Small intestine (tissue), 7 donors: ENCODE data around the gene LRMDA. TPM values are rescaled to one million over a fixed set of nuclear protein-coding genes. Genes with fewer than 3 reads are reported as not detected.

Experiments
- DNase-seq, 2 donors: peaks; one replicate each; pipeline versions ENCODE4 v3.0.0 to v3.0.0-alpha.2; 2013
- FAIRE-seq: peaks from 2 replicates; lab custom pipeline; 2012; peaks lifted over from hg19 to GRCh38; lab: Jason Lieb, UNC
- H3K27ac ChIP-seq, 3 donors: one replicate each; pipeline ENCODE4 v1.5.1; 2013; ENCODE audit warnings: low read length in 2 of 3, mild to moderate bottlenecking in 2 of 3, control low read depth in 1 of 3, inconsistent platforms in 1 of 3, low read depth in 1 of 3, moderate library complexity in 1 of 3
- H3K27me3 ChIP-seq, 3 donors: one replicate each; pipeline ENCODE4 v1.6.1; 2013; ENCODE audit warnings: low read length in 3 of 3, inconsistent platforms in 1 of 3; ENCODE audit not compliant: control insufficient read depth in 3 of 3, insufficient read depth in 3 of 3
- H3K36me3 ChIP-seq, 3 donors: one replicate each; pipeline ENCODE4 v1.6.1; 2013; ENCODE audit warnings: low read length in 3 of 3, inconsistent platforms in 1 of 3, low read depth in 1 of 3, mild to moderate bottlenecking in 1 of 3, moderate library complexity in 1 of 3; ENCODE audit not compliant: control insufficient read depth in 3 of 3, insufficient read depth in 2 of 3
- H3K4me1 ChIP-seq, 3 donors: one replicate each; pipeline ENCODE4 v1.6.1; 2013; ENCODE audit warnings: low read length in 2 of 3, inconsistent platforms in 1 of 3, low read depth in 1 of 3, mild to moderate bottlenecking in 1 of 3, moderate library complexity in 1 of 3; ENCODE audit not compliant: control insufficient read depth in 3 of 3, insufficient read depth in 2 of 3
- H3K4me3 ChIP-seq, 3 donors: one replicate each; pipeline ENCODE4 v1.5.1; 2013; ENCODE audit warnings: low read length in 3 of 3, control low read depth in 1 of 3, inconsistent platforms in 1 of 3, low read depth in 1 of 3, mild to moderate bottlenecking in 1 of 3, moderate library complexity in 1 of 3
- H3K9me3 ChIP-seq, 2 donors: one replicate each; pipeline ENCODE4 v1.6.1; 2013; ENCODE audit warnings: low read depth in 1 of 2, low read length in 1 of 2; ENCODE audit not compliant: control insufficient read depth in 2 of 2, insufficient read depth in 1 of 2
- WGBS, 3 donors: extraction: QIAGEN DNeasy Blood & Tissue Kit; methylation state at CpG; one replicate each; pipeline ENCODE4 v1.1.7; 2013; 5-methylcytosine and 5-hydroxymethylcytosine counted together
- polyA plus RNA-seq, 4 donors: library from polyadenylated mRNA; stranded (reverse) in 3 of 4; unstranded in 1 of 4; fragments of 200-250 nt in 3 of 4; fragments of 120-200 nt in 1 of 4; gene quantifications; one replicate each; pipeline versions ENCODE4 v1.2.1 to v1.2.3, GENCODE V29; 2013
- donor health status: healthy with polysubstance abuse.
- donor health status: control.
- donor health status: control.
- donor health status: Bipolar disorder and iron deficiency.
- donor health status: healthy.

LRMDA gene
- polyA plus RNA-seq, 4 donors: 5.6 to 16.2 (median 6.0) TPM; not detected in 1

GRCh38 chr10:75736151-75736640 is 304.8 kb downstream of the LRMDA start:
- DNase-seq: no peak
- Histone ChIP-seq H3K4me3 (no peak overlapping the region), H3K36me3 (peaks cover 0 to 2% (median 0%) of the 10 kb centered on the region in 3 donors), H3K27me3 (no peaks in the 10 kb centered on the region), H3K9me3 (peaks cover 0 to 3% of the 10 kb centered on the region in 2 donors), H3K27ac (no peak overlapping the region), H3K4me1 (peaks cover 0 to 7% (median 0%) of the 10 kb centered on the region in 3 donors)
- WGBS, 3 donors: 85 to 93% (median 89%) methylated on average over 5 of the region's 5 CpGs
- FAIRE-seq: no peak

DNA sequence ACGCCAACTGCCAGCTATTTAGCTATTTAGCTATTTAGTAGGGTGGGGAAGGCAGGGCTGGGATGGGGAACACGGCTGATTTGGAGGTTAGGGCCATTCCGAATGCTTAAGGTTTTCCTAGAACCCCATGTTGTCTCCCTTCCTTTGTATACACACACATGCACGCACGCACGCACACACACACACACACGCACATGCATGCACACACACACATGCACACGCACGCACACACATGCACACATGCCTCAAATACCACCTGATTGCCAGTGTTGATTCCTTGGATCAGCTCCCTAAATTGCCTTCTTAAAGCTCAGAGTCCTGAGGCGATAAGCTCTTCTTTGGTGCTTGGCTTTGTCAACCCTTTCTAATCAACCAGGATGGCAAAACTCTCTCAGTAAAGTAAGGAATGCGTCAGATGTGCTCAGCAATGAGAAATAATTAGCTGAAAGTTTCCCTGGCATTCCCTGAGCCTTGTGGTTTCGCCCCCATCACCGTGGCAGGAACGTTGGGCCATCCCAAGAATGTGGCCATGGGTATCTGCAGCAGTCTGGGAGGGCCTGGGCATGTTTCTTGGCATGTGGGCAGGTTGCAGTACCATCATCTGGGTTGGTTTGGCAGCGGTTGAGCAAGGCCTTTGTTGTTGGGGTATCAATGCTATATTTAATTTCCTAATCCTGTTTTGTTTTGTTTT is 305.6 kb downstream of the LRMDA start:
- Histone ChIP-seq H3K36me3 (peaks cover 0 to 2% (median 0%) of the 10 kb centered on the region in 3 donors), H3K4me3 (no peak overlapping the region), H3K4me1 (peaks cover 0 to 7% (median 0%) of the 10 kb centered on the region in 3 donors), H3K27ac (no peak overlapping the region), H3K27me3 (no peaks in the 10 kb centered on the region), H3K9me3 (peaks cover 0 to 7% of the 10 kb centered on the region in 2 donors)
- FAIRE-seq (no peak), DNase-seq (no peak)
- WGBS, 3 donors: 91 to 92% (median 92%) methylated on average over 15 of the region's 15 CpGs

- no peak overlapping the region for H3K4me3 ChIP-seq
Measured at GRCh38 chr10:75737580-75737949, 306.1 kb downstream of the LRMDA start.

GRCh38 chr10:75738924-75739323 is 307.5 kb downstream of the LRMDA start:
- no peaks in the 10 kb centered on the region for H3K4me1 ChIP-seq
- H3K9me3 ChIP-seq: peaks cover 0 to 7% of the 10 kb centered on the region in 2 donors
- FAIRE-seq (no peak), DNase-seq (no peak)
- 91 to 94% (median 93%) methylated on average over 9 of the region's 9 CpGs for WGBS, 3 donors
- H3K36me3 ChIP-seq: peaks cover 0 to 2% (median 0%) of the 10 kb centered on the region in 3 donors
- H3K27me3 ChIP-seq: no peaks in the 10 kb centered on the region
- H3K4me3 ChIP-seq: no peak overlapping the region
- no peak overlapping the region for H3K27ac ChIP-seq

More at GRCh38 chr10:75737580-75737949, 306.1 kb downstream of the LRMDA start:
- 93 to 95% (median 93%) methylated on average over 3 of the region's 3 CpGs for WGBS, 3 donors
- Histone ChIP-seq H3K4me1 (peaks cover 0 to 7% (median 0%) of the 10 kb centered on the region in 3 donors), H3K27me3 (no peaks in the 10 kb centered on the region), H3K36me3 (peaks cover 0 to 2% (median 0%) of the 10 kb centered on the region in 3 donors), H3K9me3 (peaks cover 0 to 7% of the 10 kb centered on the region in 2 donors), H3K27ac (no peak overlapping the region)
- DNase-seq (no peak), FAIRE-seq (no peak)

- Histone ChIP-seq H3K4me1 (no peaks in the 10 kb centered on the region), H3K4me3 (no peak overlapping the region), H3K9me3 (peaks cover 0 to 7% of the 10 kb centered on the region in 2 donors), H3K36me3 (peaks cover 0 to 2% (median 0%) of the 10 kb centered on the region in 3 donors), H3K27me3 (no peaks in the 10 kb centered on the region), H3K27ac (no peak overlapping the region)
- DNase-seq (no peak), FAIRE-seq (no peak)
- WGBS, 3 donors: 72 to 78% (median 75%) methylated on average over 8 of the region's 8 CpGs
Measured at GRCh38 chr10:75739414-75740143, 308.2 kb downstream of the LRMDA start.

DNA sequence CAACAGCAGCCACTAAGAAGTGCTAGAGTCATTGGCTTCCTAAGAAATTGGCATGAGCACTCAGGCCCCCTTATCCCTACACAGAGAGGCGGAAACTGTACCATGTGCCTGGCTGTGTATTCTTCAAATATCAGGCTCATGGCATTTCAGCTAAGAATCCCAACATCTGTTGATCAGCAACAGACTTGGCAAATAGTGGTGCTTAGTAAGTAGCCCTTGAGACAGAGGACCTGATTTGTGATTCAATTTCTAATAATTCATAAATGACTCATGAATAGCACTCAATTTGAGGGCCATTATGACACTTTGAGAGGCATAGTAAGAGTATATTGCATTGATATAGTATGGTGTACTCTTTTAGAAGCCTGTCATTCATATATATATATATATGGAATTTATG is 309.1 kb downstream of the LRMDA start:
- no peak overlapping the region for H3K4me3 ChIP-seq
- H3K36me3 ChIP-seq: peaks cover 0 to 2% (median 0%) of the 10 kb centered on the region in 3 donors
- no peaks in the 10 kb centered on the region for H3K27me3 ChIP-seq
- 89 to 96% (median 91%) methylated on average over 1 of the region's 1 CpG for WGBS, 3 donors
- FAIRE-seq (no peak), DNase-seq (no peak)
- no peak overlapping the region for H3K27ac ChIP-seq
- H3K4me1 ChIP-seq: no peaks in the 10 kb centered on the region
- peaks cover 0 to 7% of the 10 kb centered on the region in 2 donors for H3K9me3 ChIP-seq

DNA sequence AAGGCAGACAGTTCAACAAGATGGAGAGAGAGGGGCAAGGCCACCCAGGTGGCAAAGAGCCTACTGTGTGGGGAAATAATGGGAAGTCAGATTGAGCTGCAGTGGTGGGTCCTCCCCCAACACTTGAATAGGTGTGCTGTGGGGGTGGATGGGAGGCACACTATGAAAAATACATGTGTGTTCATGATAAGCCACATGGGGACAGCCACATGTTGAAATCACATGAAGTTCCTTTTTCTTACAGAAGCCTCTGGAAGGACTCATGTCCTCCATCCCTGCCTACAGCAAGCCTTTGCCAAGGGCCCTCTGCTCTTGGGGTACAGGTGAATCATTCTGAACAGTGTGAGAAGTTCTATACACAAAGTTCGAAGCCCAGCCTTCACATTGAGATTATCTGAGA is 310.9 kb downstream of the LRMDA start:
- Histone ChIP-seq H3K36me3 (peaks cover 0 to 2% (median 0%) of the 10 kb centered on the region in 3 donors), H3K27me3 (no peaks in the 10 kb centered on the region), H3K27ac (no peak overlapping the region), H3K4me3 (no peak overlapping the region), H3K4me1 (no peaks in the 10 kb centered on the region), H3K9me3 (peaks cover 0 to 7% of the 10 kb centered on the region in 2 donors)
- FAIRE-seq (no peak), DNase-seq (no peak)
- 90 to 100% (median 93%) methylated on average over 1 of the region's 1 CpG for WGBS, 3 donors

DNA sequence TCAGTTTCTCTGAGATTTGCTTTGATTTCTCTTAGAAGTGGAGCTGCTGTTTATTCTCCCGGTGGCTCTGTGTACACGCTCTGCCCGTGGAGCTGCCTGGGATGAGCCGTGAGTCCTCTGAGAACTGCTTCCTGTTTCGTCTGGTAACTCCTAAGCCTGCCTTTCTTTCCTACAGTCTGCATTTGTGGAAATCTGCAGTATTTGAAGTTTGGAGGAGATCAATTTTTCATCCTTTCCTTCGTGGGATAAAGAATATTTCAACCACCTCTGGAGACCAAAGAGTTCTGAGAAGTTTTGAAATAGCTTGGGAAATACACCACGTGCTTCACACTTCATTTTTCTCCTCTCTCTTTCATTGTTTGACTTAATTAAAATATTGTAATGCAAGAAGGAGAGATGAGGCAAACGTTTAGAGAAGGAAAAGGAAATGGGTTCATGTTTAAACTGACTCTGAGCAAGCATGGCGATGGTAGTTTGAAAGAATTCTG is 311.9 kb downstream of the LRMDA start:
- no peaks in the 10 kb centered on the region for H3K27me3 ChIP-seq
- no peak for FAIRE-seq
- peaks cover 0 to 2% (median 0%) of the 10 kb centered on the region in 3 donors for H3K36me3 ChIP-seq
- H3K27ac ChIP-seq: no peak overlapping the region
- no peaks in the 10 kb centered on the region for H3K4me1 ChIP-seq
- WGBS, 3 donors: 61 to 80% (median 70%) methylated on average over 9 of the region's 9 CpGs
- H3K9me3 ChIP-seq: peaks cover 0 to 7% of the 10 kb centered on the region in 2 donors
- no peak overlapping the region for H3K4me3 ChIP-seq
- no peak for DNase-seq
